Mesodermal cell (in vitro differentiated cells): ENCODE results near the gene C1orf87.
"Not testable (repeated sequence)": the region's sequence is repeated elsewhere in the genome, so short reads cannot be mapped to it uniquely, and the experiment has no call there.

Experiments used
- H3K27ac ChIP-seq: 2 replicates; pipeline ENCODE4 v1.7.0; 2013; ENCODE audit warnings: mild to moderate bottlenecking, low read depth, low read length, moderate library complexity; ENCODE audit not compliant: severe bottlenecking
- H3K36me3 ChIP-seq: 2 replicates; pipeline ENCODE4 v1.7.1; 2013; ENCODE audit warnings: mild to moderate bottlenecking, low read length, moderate library complexity; ENCODE audit not compliant: control insufficient read depth, insufficient read depth
- H3K4me1 ChIP-seq: one replicate; pipeline ENCODE4 v1.7.1; 2013; ENCODE audit warnings: mild to moderate bottlenecking, low read length; ENCODE audit not compliant: insufficient read depth, control insufficient read depth, poor library complexity, severe bottlenecking
- H3K4me3 ChIP-seq: 2 replicates; pipeline ENCODE4 v1.7.0; 2013; ENCODE audit warnings: low read length, control low read depth, mild to moderate bottlenecking; ENCODE audit not compliant: insufficient read depth, poor library complexity, severe bottlenecking; ENCODE audit errors: extremely low read depth
- H3K9me3 ChIP-seq: 2 replicates; pipeline ENCODE4 v1.7.1; 2013; ENCODE audit warnings: mild to moderate bottlenecking, low read length, moderate library complexity; ENCODE audit not compliant: control insufficient read depth
- WGBS, 2 experiments: methylation state at CpG; one replicate each; pipeline ENCODE4 v1.1.5; 2013; ENCODE audit warnings: missing lambda C conversion rate in 2 of 2; ENCODE audit not compliant: insufficient coverage in 2 of 2; 5-methylcytosine and 5-hydroxymethylcytosine counted together

The C1orf87 gene

GRCh38 chr1:59976194-59977074, 97.1 kb downstream of the C1orf87 start:
- Histone ChIP-seq H3K4me3 (no peak overlapping the region), H3K9me3 (no peaks in the 10 kb centered on the region), H3K36me3 (no peaks in the 10 kb centered on the region), H3K27ac (no peak overlapping the region), H3K4me1 (no peaks in the 10 kb centered on the region)
- 42 to 49% methylated on average over 14 to 16 of the region's 19 CpGs for WGBS, 2 experiments

GRCh38 chr1:59973719-59974118, 99.9 kb downstream of the C1orf87 start:
- H3K4me1 ChIP-seq: peaks cover 6% of the 10 kb centered on the region
- WGBS, 2 experiments: no CpG with 5 or more reads among the region's 1 CpG
- no peak overlapping the region for H3K4me3 ChIP-seq
- H3K9me3 ChIP-seq: no peaks in the 10 kb centered on the region
- no peaks in the 10 kb centered on the region for H3K36me3 ChIP-seq
- no peak overlapping the region for H3K27ac ChIP-seq

GRCh38 chr1:59972216-59972927, 101.2 kb downstream of the C1orf87 start:
- H3K9me3 ChIP-seq: no peaks in the 10 kb centered on the region
- 87 to 96% methylated on average over 18 to 19 of the region's 20 CpGs for WGBS, 2 experiments
- no peak overlapping the region for H3K27ac ChIP-seq
- H3K4me3 ChIP-seq: no peak overlapping the region
- no peaks in the 10 kb centered on the region for H3K36me3 ChIP-seq
- H3K4me1 ChIP-seq: peaks cover 13% of the 10 kb centered on the region

GRCh38 chr1:59971464-59971911, 102.1 kb downstream of the C1orf87 start:
- Histone ChIP-seq H3K4me3 (no peak overlapping the region), H3K4me1 (peaks cover 21% of the 10 kb centered on the region), H3K27ac (no peak overlapping the region), H3K36me3 (no peaks in the 10 kb centered on the region), H3K9me3 (no peaks in the 10 kb centered on the region)
- WGBS, 2 experiments: 9 to 10% methylated on average over 8 to 11 of the region's 19 CpGs

- 96 to 99% methylated on average over 15 to 29 of the region's 42 CpGs for WGBS, 2 experiments
- not testable (repeated sequence) for H3K27ac ChIP-seq, H3K9me3 ChIP-seq, H3K36me3 ChIP-seq, H3K4me3 ChIP-seq
- peaks cover 24% of the 10 kb centered on the region for H3K4me1 ChIP-seq
Observed at GRCh38 chr1:59969542-59970175, 103.9 kb downstream of the C1orf87 start.

GRCh38 chr1:59968746-59969145, 104.8 kb downstream of the C1orf87 start:
- not testable (repeated sequence) for H3K36me3 ChIP-seq, H3K4me3 ChIP-seq, H3K27ac ChIP-seq, H3K9me3 ChIP-seq
- WGBS, 2 experiments: 95 to 96% methylated on average over 17 of the region's 17 CpGs
- H3K4me1 ChIP-seq: peaks cover 24% of the 10 kb centered on the region

GRCh38 chr1:59967780-59968179, 105.8 kb downstream of the C1orf87 start:
- H3K4me1 ChIP-seq: peaks cover 24% of the 10 kb centered on the region
- no peak overlapping the region for H3K4me3 ChIP-seq
- WGBS, 2 experiments: 84 to 100% methylated on average over 1 to 3 of the region's 3 CpGs
- no peak overlapping the region for H3K27ac ChIP-seq
- H3K9me3 ChIP-seq: no peaks in the 10 kb centered on the region
- H3K36me3 ChIP-seq: no peaks in the 10 kb centered on the region

GRCh38 chr1:59967141-59967697, 106.4 kb downstream of the C1orf87 start:
- Histone ChIP-seq H3K4me1 (peaks cover 24% of the 10 kb centered on the region), H3K36me3 (no peaks in the 10 kb centered on the region), H3K9me3 (no peaks in the 10 kb centered on the region), H3K4me3 (no peak overlapping the region), H3K27ac (peak overlapping the region; percentile 78)
- 66 to 73% methylated on average over 3 to 4 of the region's 6 CpGs for WGBS, 2 experiments

GRCh38 chr1:59952065-59952464, 121.5 kb downstream of the C1orf87 start:
- WGBS, 2 experiments: 91 to 100% methylated on average over 1 of the region's 2 CpGs
- no peaks in the 10 kb centered on the region for H3K36me3 ChIP-seq
- no peak overlapping the region for H3K4me3 ChIP-seq
- H3K4me1 ChIP-seq: peaks cover 5% of the 10 kb centered on the region
- no peak overlapping the region for H3K27ac ChIP-seq
- no peaks in the 10 kb centered on the region for H3K9me3 ChIP-seq

GRCh38 chr1:59949648-59950047, 123.9 kb downstream of the C1orf87 start:
- Histone ChIP-seq H3K36me3 (no peaks in the 10 kb centered on the region), H3K4me3 (no peak overlapping the region), H3K27ac (no peak overlapping the region), H3K9me3 (no peaks in the 10 kb centered on the region), H3K4me1 (peaks cover 5% of the 10 kb centered on the region)
